HG03432 (cell line): ENCODE data around the gene CCM2L.
A peak's percentile ranks its signal among the peaks of the same experiment; 100 is the strongest.

ENCODE experiments used
- ATAC-seq: cut with Tn5 transposase; IDR thresholded peaks from one replicate; pipeline ENCODE4 v1.9.1; 2021; ENCODE audit warnings: mild to moderate bottlenecking, moderate library complexity; ENCODE audit not compliant: unreplicated experiment

The CCM2L gene

DNA sequence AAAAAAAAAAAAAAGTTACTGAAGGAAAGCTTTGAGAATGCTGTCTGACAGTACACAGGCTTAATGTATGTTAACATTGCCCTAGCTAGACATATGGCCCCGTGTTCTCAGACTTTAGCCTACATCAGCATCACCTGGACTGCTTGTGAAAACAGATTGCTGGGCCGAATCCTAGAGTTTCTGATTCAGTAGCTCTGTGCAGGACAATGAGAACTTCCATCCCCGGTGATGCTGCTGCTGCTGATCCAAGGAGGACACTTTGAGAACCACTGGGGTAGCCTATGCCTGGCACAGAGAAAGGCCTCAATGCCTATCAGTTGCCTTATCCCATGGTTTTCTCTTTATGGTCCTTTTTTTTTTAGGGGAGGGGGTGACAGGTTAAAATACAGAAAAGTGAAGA is 43.4 kb downstream of the CCM2L start:
- ATAC-seq = no peak

DNA sequence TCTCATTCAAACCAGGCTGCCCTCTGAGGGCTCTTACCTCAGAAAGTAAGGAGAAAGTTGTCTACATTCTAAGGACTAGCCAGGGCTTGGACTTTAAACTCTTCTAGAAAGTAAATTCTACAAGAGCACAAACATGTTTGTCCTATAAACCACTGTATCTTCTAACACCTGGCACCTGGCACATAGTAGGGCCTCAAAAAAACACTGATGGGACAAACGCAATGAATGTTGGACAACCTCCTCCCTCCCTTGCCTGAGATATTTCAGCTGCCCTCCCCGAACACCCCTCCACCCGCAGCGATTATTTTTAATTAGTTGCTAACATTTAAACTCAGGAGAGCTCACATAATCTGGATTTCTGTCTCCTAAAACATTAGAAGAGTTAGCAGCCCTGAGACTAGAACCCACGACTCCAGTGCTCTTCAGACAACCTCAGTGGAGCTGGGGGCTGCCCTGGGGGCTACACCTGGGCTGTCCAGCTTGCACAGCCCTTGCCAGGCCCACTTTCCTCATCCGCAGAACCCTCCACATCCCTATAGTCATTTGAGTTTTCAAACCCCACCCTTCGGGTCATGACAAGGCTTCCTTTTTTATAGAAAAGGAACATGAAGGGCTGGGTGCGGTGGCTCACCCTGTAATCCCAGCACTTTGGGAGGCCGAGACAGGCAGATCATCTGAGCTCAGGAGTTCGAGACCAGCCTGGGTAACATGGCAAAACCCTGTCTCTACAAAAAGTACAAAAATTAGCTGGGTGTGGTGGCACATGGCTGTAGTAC is 46.7 kb downstream of the CCM2L start:
- ATAC-seq = no peak

DNA sequence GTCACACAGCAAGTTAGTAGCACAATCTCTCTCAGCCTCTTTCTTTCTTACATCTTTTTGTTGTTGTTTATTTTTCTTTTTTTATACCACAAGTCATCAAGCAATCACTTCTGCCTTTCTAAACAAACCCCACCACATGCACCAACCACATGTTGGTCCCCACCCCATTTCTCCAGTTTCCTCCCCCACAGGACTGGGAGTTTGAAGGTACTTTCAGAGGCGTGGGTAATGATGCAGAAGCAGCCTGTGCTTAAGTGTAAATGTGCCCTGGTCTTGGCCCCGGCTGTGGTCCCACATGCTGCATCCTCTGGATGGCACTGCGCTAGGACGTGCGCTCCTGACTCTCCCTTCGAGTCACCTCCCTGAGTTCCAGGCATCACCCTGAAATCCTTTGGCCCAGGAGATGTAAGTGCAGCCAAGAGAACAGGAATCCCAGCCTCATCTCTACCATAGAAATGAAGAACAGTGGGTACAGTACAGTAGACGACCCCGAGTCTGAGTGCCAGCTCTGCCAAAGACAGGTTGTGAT is 47.5 kb downstream of the CCM2L start:
- no peak for ATAC-seq

DNA sequence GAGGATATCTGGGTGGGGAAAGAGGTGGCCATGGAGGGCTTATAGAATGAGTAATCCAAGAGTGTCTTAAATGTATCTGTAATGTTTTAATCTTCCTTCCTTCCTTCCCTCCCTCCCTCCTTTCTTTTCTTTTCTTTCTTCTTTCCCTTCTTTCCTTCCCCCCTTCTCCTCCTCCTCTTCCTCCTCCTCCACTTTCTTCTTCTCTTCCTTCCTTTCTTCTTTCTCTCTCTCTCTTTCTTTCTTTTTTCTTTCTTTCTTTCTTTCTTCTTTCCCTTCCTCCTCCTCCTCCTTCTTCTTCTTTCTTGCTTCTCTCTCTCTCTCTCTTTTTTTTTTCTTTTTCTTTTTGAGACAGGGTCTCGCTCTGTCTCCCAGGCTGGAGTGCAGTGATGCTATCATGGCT is 49.0 kb downstream of the CCM2L start:
- ATAC-seq = no peak

DNA sequence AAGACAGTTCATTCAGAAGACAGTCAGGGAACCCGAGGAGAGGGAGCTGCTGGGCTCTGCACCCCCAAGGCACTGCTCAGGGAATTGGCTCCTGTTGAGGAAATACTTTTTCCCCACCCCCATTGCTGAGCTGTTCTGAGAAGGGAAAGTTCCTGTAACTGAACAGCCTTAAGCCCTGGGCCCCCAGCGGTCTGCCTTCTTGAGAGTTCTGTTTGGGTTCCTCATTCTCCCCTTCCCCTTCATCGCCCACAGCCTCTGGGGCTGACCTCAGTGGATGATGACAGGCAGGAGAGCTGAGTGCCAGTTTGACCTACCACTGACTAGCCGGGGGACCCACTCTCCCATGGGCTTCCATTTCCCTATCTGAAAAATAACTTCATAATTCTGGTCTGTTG is 52.5 kb downstream of the CCM2L start:
- ATAC-seq = peak; percentile 56

DNA sequence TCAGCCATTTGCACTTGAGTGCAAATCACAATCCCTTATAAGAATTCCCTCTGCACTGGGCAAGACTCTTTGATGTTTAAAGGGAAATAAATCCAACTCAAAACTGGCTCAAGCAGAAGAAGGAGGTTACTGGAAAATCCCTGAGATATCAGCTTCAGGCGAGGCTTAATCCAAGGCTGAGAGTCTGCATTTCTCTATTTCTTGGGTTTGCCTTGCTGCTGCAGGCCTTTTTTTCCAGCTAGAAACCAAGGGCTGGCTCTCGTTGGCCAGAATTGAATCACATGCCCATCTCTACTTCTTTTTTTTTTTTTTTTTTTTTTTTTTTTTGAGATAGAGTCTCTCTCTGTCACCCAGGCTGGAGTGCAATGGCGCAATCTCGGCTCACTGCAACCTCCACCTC is 53.5 kb downstream of the CCM2L start:
- ATAC-seq = no peak

DNA sequence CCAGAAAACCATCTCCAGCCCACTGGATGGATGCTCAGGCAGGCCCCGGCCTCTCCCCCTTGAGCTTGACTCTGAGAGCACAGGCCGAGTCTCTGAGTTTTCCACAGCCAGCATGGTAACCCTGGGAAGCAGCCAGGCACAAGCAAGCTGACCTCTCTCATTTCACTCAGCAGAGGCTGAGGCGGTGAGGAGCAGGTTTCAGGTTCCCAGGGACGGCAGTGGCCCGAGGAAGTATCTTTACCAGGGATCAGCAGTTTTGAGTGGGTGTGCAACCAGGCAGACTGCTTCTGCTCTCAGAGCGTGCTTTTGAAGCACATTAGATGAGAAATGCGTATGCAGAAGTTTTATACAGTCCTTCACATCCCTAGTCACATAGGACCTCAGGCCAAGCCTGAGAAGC is 54.4 kb downstream of the CCM2L start:
- ATAC-seq = peak; percentile 64

DNA sequence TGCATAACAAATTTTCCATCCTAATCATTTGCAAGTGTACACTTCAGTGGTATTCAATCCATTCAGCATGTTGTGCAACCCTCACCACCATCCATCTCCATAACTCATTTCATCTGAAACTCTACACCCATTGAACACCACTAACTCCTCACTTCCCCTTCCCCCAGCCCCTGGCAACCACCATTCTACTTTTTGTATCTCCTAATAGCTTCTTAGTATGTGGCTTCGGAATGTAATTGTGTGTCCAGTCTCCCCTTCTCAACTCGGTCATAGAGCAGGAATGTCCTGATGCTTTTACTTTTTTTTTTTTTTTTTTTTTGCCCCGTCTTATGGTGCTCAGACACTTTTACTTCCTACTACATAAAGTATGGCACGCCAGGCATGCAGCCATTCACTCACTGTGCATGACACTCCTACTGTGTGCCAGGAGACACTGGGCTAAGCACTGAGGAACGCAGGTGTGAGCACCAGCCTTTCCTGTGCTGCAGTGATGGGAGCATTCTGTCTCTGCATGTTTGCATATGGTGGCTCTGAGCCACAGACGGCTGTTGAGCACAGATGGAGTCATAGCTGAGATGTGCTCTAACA is 57.1 kb downstream of the CCM2L start:
- no peak for ATAC-seq

DNA sequence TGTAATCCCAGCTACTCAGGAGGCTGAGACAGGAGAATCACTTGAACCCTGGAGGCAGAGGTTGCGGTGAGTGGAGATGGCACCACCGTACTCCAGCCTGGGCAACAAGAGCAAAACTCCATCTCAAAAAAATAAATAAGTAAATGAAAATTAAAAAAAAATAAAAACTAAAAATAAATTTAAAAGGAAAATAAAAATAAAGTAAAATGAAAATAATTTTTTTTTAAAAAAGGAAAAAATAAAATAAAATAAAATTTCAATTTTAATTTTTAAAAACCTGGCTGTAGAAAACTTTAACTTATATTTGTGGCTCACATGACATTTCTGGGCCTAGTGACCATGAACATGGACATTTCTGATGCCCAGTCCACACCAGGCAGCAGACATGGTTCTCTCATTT is 57.9 kb downstream of the CCM2L start:
- ATAC-seq = no peak

DNA sequence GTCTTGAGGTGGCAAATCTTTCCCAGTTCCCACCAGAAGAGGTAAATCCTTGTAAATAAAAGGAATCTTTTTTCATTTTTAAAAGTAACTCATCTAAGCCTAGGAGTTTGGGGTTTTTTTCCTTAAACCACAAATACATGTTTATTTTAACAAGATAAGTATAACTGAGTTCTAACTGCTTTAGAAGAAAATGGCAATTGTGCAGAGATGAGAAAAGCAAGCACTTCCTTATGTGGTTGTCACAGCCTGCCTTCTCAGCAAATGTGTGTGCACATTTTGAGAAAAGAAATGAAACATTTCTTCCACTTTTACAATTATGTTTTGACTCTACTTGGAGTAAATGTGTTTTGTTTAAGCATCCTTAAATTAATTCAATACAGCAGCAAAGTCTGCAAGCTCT is 59.5 kb downstream of the CCM2L start:
- ATAC-seq = no peak

DNA sequence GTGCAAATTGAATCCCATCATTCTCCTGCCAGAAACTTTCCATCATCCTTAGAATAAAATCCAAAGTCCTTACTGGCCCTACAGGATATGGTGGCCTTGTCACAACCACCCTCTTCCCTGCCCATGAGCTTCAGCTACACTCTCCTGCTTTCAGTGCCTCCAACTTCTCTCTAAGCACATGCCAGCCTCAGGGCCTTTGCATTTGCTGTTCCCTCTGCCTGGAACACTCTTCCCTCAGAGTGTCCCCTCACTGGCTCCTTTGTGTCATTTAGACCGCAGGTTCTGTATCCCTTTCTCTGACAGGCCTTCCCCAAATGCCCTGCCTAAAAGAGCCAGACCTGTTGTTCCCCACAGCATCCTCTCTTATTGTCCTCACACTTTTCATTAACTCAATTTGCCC is 60.0 kb downstream of the CCM2L start:
- no peak for ATAC-seq

DNA sequence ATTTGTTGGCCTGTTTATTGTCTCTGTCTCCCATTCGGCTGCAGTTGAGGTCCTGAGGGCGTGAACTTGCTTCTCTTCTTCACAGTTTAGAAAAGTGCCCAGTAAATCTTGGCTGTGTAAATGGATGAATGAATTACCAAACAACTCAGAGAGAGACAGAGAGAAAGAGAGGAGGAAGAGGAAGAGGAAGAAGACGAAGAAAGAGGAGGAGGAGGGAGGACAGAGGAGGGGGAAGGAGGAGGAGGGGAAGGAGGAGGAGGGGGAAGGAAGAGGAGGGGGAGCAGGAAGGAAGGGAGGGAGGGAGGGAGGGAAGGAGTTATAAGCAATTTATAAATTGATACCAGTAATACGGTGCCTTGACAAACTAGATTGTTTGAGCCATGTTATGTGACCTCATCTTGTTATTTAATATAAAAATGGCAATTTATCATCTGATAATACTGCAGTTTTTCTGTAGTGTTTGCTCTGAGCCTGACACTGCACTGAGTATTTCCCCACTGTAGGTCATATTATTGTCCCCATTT is 60.5 kb downstream of the CCM2L start:
- ATAC-seq = no peak

DNA sequence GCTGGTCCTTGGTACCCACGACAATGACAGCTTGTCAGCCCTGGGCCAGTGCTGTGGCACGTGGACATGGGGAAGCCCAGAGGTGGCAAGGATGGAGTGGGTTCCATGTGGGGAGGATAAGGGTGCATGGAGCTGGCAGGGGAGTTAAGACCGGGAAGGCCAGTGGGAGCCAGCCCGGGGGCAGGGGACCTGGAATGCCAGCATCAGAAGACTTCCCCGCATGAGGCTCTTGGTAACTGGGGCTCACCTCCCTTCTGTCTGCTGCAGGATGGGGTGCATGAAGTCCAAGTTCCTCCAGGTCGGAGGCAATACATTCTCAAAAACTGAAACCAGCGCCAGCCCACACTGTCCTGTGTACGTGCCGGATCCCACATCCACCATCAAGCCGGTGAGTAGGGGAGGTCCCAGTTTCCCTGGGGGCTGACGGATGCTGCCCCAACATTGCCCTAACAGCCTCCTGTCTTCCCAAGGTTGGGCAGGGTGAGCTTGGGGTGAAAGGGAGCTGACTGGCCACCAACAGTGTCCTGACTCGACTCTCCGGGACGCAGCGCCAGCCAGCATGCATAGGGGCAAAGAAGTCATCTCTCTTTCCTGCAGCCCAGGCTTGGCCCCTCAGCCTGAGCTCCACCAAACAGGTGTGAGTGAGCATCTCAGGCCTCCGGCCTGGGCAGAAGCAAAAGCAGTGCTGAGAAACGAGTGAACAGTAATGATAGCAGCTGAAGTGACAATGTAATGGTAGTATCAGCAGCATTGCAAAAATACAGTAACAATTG is 61.3 kb downstream of the CCM2L start:
- ATAC-seq = no peak

DNA sequence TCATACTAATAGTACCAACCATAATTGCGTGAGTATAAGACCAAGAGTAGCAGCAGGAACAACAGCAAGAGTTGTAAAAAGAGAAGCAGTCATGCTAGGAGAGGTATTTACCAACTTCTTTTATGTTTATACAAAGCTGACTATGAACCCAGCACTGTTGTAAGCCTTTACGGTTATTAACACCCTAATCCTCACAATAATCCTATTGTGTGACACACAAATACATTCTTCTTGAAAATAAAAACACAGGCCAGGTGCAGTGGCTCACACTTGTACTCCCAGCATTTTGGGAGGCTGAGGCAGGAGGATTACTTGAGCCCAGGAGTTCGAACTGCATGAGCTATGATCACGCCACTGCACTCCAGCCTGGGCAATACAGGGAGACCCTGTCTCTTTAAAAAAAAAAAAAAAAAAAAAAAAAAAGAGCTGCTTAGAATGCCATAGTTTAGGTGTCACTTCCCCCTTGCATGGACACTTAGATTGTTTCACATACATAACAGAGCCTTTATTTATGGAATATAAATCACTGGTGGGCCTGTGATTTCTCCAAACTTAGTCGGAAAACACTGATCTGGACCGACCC is 62.0 kb downstream of the CCM2L start:
- no peak for ATAC-seq

DNA sequence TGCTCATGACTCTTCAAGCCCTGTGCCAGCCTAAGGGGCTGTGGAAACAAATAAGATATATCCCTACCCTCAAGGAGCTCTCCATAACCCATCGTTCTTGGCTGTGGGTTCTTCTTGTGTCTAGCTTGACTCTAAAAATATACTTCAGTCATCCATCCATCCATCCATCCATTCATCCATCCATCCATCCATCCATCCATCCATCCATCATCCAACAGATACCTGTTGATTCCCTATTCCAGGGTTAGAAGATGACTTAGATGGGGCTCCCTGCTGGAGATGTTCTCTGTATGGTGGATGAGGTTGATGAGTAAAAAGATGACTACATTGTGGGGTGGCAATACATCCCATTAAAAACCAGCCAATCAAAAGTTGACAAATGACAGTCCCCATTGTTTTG is 65.3 kb downstream of the CCM2L start:
- no peak for ATAC-seq

DNA sequence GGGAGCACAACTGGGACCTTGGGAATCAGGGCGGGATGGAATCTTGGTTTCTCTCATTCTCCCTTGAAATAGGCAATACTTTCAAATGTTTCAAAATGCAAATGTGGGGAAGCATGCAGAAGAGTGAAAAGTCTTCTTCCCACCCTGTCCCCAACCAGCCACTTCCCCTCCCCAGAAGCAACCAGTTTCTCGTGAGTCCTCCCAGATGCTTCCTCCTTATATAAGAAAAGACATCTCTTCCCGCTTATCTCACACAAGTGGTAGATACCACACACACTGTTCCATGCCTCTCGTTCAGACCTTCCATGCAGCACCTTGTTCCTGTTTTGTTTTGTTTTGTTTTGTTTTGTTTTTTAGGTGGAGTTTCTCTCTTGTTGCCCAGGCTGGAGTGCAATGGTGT is 67.0 kb downstream of the CCM2L start:
- ATAC-seq = no peak

DNA sequence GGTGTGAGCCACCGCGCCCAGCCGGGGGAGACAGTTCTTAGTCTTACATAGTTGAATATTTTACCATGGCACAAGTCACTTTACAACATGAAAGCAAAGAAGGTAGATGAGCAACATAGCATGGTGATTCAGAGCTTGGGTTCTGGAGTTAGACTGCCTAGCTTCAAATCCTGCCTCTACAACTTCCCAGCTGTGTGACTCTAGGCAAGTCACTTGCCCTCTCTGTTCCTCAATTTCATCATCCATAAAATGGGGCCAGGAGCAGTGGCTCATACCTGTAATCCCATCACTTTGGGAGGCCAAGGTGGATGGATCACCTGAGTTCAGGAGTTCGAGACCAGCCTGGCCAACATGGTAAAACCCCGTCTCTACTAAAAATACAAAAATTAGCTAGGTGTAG is 68.1 kb downstream of the CCM2L start:
- no peak for ATAC-seq

DNA sequence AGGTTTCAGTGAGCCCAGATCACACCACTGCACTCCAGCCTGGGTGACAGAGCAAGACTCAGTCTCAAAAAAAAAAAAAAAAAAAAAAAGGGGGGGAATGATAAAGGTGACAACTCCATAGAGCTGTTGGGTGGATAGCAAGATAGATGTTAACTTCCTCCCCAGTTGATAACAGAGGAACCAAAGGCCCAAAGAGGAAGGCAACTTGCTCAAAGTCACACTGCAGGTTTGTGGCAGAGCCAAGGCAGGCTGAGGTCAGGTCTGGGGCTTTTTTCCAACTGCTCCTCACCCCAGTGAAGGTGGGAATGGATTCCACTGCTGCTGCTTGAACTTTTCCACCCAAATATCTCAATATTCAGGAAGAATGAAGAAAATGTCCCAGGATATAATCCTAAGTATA is 68.6 kb downstream of the CCM2L start:
- no peak for ATAC-seq

DNA sequence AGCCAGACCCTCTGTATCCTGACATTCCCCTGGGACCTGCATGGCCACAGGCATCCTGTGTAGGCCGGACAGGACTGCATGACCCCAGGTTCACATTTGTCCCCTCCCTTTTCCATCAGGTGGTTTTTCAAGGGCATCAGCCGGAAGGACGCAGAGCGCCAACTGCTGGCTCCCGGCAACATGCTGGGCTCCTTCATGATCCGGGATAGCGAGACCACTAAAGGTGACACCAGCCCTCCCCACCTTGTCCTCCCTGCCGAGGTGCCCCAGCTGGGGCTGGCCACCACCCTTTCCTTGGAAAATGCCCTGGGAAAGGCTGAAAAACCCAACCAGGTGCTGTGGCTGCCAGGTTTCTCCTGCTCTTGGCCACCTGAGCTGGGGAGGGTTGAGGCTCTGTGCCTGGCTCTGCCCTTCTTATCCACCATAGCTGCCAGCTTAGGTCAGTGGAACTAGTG is 69.4 kb downstream of the CCM2L start:
- ATAC-seq = no peak

DNA sequence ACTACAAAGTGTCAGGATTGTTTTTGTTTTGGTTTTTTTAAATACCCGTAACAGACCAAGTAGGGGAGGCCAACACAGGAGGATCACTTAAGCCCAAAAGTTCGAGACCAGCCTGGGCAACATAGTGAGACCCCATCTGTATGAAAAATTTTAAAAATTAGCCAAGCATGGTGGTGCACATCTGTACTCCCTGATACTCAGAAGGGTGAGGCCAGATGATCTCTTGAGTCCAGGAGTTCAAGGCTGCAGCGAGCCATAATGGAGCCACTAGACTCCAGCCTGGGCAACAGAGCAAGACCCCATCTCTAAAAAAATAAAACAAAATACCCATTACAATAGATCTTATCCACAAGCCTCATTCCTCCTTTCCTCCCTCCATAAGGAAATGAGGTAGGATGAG is 70.5 kb downstream of the CCM2L start:
- no peak for ATAC-seq
